Measurements from ENCODE around the gene SLITRK6. TPM values are rescaled to one million over a fixed set of nuclear protein-coding genes. Genes with fewer than 3 reads are reported as not detected.

The SLITRK6 gene
- total RNA-seq, 1 experiment from 2014 or later, result 5.5 TPM

DNA sequence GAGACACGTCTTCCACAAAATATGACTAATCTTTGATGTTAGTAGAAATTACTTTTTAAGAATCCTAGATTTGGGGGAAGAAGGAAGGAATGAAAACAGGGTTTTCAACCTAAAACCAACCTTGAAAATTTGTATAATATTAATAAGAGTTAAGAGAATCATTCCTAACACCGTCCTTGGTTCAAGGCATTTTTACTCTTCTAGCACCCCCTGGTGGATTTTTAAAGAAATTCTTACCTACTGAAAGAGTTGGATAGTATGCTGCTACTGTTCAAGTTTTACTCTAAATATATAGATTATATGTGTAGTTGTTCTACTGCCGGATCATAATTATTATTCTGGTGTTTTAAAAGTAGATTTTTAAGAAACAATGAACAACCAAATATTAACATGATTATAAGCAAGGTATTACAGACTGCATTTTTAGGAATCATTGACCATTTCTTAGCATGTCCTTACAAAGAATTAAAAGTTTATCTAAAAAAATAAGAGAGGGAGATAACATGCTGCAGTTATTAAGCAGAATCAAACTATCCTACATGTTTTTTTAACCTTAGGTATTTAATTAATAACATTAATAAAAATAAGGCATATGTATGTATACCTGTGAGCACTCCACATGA is 7.4 kb upstream of the SLITRK6 start:
- Mint-ChIP-seq H3K36me3 (ENCODE audit: insufficient read depth, unreplicated experiment) (no peaks in the 10 kb centered on the region), H3K4me3 (ENCODE audit: unreplicated experiment) (no peak overlapping the region), H3K9me3 (ENCODE audit: unreplicated experiment) (no peaks in the 10 kb centered on the region), H3K4me1 (ENCODE audit: insufficient read depth, unreplicated experiment) (no peaks in the 10 kb centered on the region), H3K27ac (ENCODE audit: low read depth, unreplicated experiment) (no peak overlapping the region), H3K27me3 (ENCODE audit: insufficient read depth, unreplicated experiment) (no peaks in the 10 kb centered on the region)
- CTCF ChIA-PET, result interaction anchor here (0.6 to 1.9 kb wide), 12 partner anchors 24 to 960 kb away, joined by 3 to 12 read pairs (median 6); no protein-coding TSS in a partner anchor
- POLR2A ChIA-PET, result interaction anchor here (0.7 kb wide), 1 partner anchor 224 kb away, joined by 3 read pairs; no protein-coding TSS in a partner anchor
- intact Hi-C loops (cut with micrococcal nuclease), result loop anchor here (1.0 to 5.0 kb wide), 3 partner anchors 889 to 964 kb away; no protein-coding TSS in a partner anchor
- TF ChIP-seq, protein P1, sequence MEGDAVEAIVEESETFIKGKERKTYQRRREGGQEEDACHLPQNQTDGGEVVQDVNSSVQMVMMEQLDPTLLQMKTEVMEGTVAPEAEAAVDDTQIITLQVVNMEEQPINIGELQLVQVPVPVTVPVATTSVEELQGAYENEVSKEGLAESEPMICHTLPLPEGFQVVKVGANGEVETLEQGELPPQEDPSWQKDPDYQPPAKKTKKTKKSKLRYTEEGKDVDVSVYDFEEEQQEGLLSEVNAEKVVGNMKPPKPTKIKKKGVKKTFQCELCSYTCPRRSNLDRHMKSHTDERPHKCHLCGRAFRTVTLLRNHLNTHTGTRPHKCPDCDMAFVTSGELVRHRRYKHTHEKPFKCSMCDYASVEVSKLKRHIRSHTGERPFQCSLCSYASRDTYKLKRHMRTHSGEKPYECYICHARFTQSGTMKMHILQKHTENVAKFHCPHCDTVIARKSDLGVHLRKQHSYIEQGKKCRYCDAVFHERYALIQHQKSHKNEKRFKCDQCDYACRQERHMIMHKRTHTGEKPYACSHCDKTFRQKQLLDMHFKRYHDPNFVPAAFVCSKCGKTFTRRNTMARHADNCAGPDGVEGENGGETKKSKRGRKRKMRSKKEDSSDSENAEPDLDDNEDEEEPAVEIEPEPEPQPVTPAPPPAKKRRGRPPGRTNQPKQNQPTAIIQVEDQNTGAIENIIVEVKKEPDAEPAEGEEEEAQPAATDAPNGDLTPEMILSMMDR (IDR thresholded peaks at IDR 0.05; ENCODE audit: unreplicated experiment), result peak; percentile 57
- peak; percentile 66 for DNase-seq (ENCODE audit: unreplicated experiment)
- BruUV-seq (replicated peaks), result no TSS peak

DNA sequence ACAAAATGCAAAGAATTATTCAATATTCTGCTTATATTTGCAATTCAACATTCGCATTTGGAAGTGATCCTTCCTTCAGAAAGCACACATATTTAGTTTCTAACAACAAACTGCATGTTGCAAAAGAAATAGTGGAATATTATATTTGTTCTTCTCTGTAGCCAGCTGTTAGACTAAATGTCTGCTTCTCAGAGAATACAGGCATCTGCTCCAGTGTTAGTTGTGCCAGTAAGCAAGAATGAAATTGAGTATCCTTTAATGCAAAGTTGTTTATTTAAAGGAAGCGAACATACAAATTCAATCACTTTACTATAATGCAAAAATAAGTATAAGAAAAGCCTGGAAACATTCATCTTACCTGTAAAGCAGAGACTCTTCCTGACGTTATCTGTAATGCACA is 663 bp downstream of the SLITRK6 start:
- ChIA-PET POLR2A (interaction anchor here (0.8 to 2.8 kb wide), 5 partner anchors 14 to 288 kb away, joined by 3 to 17 read pairs (median 6); no protein-coding TSS in a partner anchor), CTCF (interaction anchor here (0.6 to 1.5 kb wide), 15 partner anchors 11 to 883 kb away, joined by 3 to 12 read pairs (median 3); no protein-coding TSS in a partner anchor)
- Mint-ChIP-seq H3K27ac (ENCODE audit: low read depth, unreplicated experiment) (peak overlapping the region; percentile 91), H3K9me3 (ENCODE audit: unreplicated experiment) (no peaks in the 10 kb centered on the region), H3K27me3 (ENCODE audit: insufficient read depth, unreplicated experiment) (no peaks in the 10 kb centered on the region), H3K36me3 (ENCODE audit: insufficient read depth, unreplicated experiment) (no peaks in the 10 kb centered on the region), H3K4me1 (ENCODE audit: insufficient read depth, unreplicated experiment) (peaks cover 21% of the 10 kb centered on the region), H3K4me3 (ENCODE audit: unreplicated experiment) (peak overlapping the region; percentile 74)
- TF ChIP-seq, protein P1 (IDR thresholded peaks at IDR 0.05; ENCODE audit: unreplicated experiment), result no peak
- intact Hi-C loops (cut with micrococcal nuclease), result loop anchor here (5.0 to 10.0 kb wide), 5 partner anchors 91 to 564 kb away; no protein-coding TSS in a partner anchor
- no TSS peak for BruUV-seq (replicated peaks)
- DNase-seq (ENCODE audit: unreplicated experiment), result no peak

DNA sequence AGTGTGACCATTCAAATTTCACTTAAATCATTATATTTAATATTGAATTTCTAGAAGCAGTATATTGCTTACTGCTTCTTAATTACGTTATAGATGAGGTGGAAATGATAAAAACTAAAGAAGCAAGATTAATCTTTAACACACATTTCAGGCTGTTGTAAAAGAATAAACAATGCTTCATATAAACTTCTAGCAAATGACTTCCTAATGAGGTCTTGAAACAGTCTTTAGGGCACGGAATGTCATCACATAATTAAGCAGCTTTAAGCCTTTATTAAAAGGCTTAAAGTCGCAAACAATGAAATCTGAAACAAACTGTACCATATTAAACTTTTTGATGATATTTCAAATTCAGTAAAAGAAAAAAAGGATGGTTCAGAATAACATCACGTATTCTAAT is 1.9 kb downstream of the SLITRK6 start:
- peak overlapping the region; percentile 91 for H3K27ac Mint-ChIP-seq (ENCODE audit: low read depth, unreplicated experiment)
- H3K27me3 Mint-ChIP-seq (ENCODE audit: insufficient read depth, unreplicated experiment), result no peaks in the 10 kb centered on the region
- TF ChIP-seq, protein P1 (IDR thresholded peaks at IDR 0.05; ENCODE audit: unreplicated experiment), result no peak
- peaks cover 22% of the 10 kb centered on the region for H3K4me1 Mint-ChIP-seq (ENCODE audit: insufficient read depth, unreplicated experiment)
- H3K9me3 Mint-ChIP-seq (ENCODE audit: unreplicated experiment), result no peaks in the 10 kb centered on the region
- H3K36me3 Mint-ChIP-seq (ENCODE audit: insufficient read depth, unreplicated experiment), result no peaks in the 10 kb centered on the region
- intact Hi-C loops (cut with micrococcal nuclease), result loop anchor here (5.0 to 10.0 kb wide), 5 partner anchors 90 to 563 kb away; no protein-coding TSS in a partner anchor
- ChIA-PET CTCF (no interaction called here), POLR2A (interaction anchor here (0.6 to 2.8 kb wide), 2 partner anchors 207 to 213 kb away, joined by 3 to 17 read pairs; no protein-coding TSS in a partner anchor)
- DNase-seq (ENCODE audit: unreplicated experiment), result no peak
- BruUV-seq (replicated peaks), result no TSS peak
- H3K4me3 Mint-ChIP-seq (ENCODE audit: unreplicated experiment), result peak overlapping the region; percentile 74

DNA sequence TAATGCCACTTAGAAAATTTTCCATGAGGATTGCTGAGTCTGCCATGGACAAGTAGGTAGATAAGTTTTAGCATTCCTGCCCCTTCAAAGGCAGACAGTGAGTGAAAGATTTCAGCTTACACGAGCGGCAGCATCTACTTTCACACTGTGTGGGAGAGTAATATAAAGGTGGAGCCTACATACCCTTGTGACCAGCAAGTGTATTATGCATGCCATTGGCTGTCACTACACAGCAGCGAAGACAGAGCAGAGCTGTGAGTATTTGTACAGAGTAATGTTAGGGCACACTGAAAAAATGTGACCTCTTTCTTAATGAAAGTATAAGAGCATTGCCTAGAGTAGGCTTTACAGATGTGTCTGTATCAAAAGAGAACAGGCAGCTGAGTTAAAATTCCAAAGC is 14.0 kb downstream of the SLITRK6 start:
- H3K9me3 Mint-ChIP-seq (ENCODE audit: unreplicated experiment), result no peaks in the 10 kb centered on the region
- H3K27me3 Mint-ChIP-seq (ENCODE audit: insufficient read depth, unreplicated experiment), result no peaks in the 10 kb centered on the region
- intact Hi-C loops (cut with micrococcal nuclease), result no loop called here
- ChIA-PET POLR2A (no interaction called here), CTCF (interaction anchor here (0.6 to 1.2 kb wide), 3 partner anchors 19 to 202 kb away, joined by 3 read pairs; no protein-coding TSS in a partner anchor)
- no peak overlapping the region for H3K4me3 Mint-ChIP-seq (ENCODE audit: unreplicated experiment)
- TF ChIP-seq, protein P1 (IDR thresholded peaks at IDR 0.05; ENCODE audit: unreplicated experiment), result no peak
- no peaks in the 10 kb centered on the region for H3K4me1 Mint-ChIP-seq (ENCODE audit: insufficient read depth, unreplicated experiment)
- no peak overlapping the region for H3K27ac Mint-ChIP-seq (ENCODE audit: low read depth, unreplicated experiment)
- no TSS peak for BruUV-seq (replicated peaks)
- DNase-seq (ENCODE audit: unreplicated experiment), result no peak
- peaks cover 5% of the 10 kb centered on the region for H3K36me3 Mint-ChIP-seq (ENCODE audit: insufficient read depth, unreplicated experiment)
